HG03469 (cell line): ENCODE data around the gene SLC7A1.

ENCODE experiments used
- ATAC-seq: cut with Tn5 transposase; IDR thresholded peaks from one replicate; pipeline ENCODE4 v1.9.1; 2021; ENCODE audit warnings: mild to moderate bottlenecking, moderate library complexity, moderate number of reproducible peaks; ENCODE audit not compliant: unreplicated experiment

SLC7A1 gene

GRCh38 chr13:29513002-29513980 lies 82.2 kb downstream of the SLC7A1 start:
- ATAC-seq = no peak

- no peak for ATAC-seq
Measured at GRCh38 chr13:29511980-29512379, 83.5 kb downstream of the SLC7A1 start.

- no peak for ATAC-seq
Measured at GRCh38 chr13:29511106-29511796, 84.2 kb downstream of the SLC7A1 start.

GRCh38 chr13:29510651-29511084 lies 84.8 kb downstream of the SLC7A1 start:
- ATAC-seq = no peak

- ATAC-seq = no peak
Measured at GRCh38 chr13:29509999-29510589, 85.4 kb downstream of the SLC7A1 start.

GRCh38 chr13:29508876-29509252 lies 86.6 kb downstream of the SLC7A1 start:
- no peak for ATAC-seq

- ATAC-seq = no peak
Measured at GRCh38 chr13:29508130-29508875, 87.2 kb downstream of the SLC7A1 start.

GRCh38 chr13:29507356-29507755 lies 88.1 kb downstream of the SLC7A1 start:
- ATAC-seq = no peak

GRCh38 chr13:29505950-29506349 lies 89.5 kb downstream of the SLC7A1 start:
- no peak for ATAC-seq

GRCh38 chr13:29505511-29505910 lies 90.0 kb downstream of the SLC7A1 start:
- no peak for ATAC-seq

GRCh38 chr13:29504691-29505090 lies 90.8 kb downstream of the SLC7A1 start:
- ATAC-seq = no peak

GRCh38 chr13:29503041-29503837 lies 92.2 kb downstream of the SLC7A1 start:
- no peak for ATAC-seq

GRCh38 chr13:29502391-29503008 lies 93.0 kb downstream of the SLC7A1 start:
- no peak for ATAC-seq

GRCh38 chr13:29501674-29502073 lies 93.8 kb downstream of the SLC7A1 start:
- ATAC-seq = no peak

GRCh38 chr13:29500386-29500785 lies 95.1 kb downstream of the SLC7A1 start:
- ATAC-seq = no peak

GRCh38 chr13:29499506-29500165 lies 95.9 kb downstream of the SLC7A1 start:
- ATAC-seq = no peak

GRCh38 chr13:29498426-29499040 lies 97.0 kb downstream of the SLC7A1 start:
- no peak for ATAC-seq

GRCh38 chr13:29497137-29497654 lies 98.3 kb downstream of the SLC7A1 start:
- ATAC-seq = no peak
